ENCODE measurements around the gene DCAF6.

- TF ChIP-seq CTCF (IDR thresholded peaks at IDR 0.05; ENCODE audit: insufficient read depth, low read length) (no peak), REST (IDR thresholded peaks at IDR 0.05; ENCODE audit: insufficient replicate concordance, low read depth) (no peak)
Observed at GRCh38 chr1:167929725-167930124, 6.8 kb upstream of the DCAF6 start.
